H9 (cell line): ENCODE measurements around the gene PRKACG. TPM values are rescaled to one million over a fixed set of nuclear protein-coding genes. Genes with fewer than 3 reads are reported as not detected.
A peak's percentile ranks its signal among the peaks of the same experiment; 100 is the strongest.

Source experiments
- DNase-seq: peaks from one replicate; pipeline ENCODE4 v3.0.0-alpha.2; 2017
- H2AFZ ChIP-seq: one replicate; pipeline ENCODE4 v1.6.1; 2013; ENCODE audit warnings: mild to moderate bottlenecking, low read length, control low read depth, moderate library complexity
- H2AK5ac ChIP-seq: 2 replicates; pipeline ENCODE4 v1.6.1; 2013; ENCODE audit warnings: low read length, control low read depth, mixed read lengths; ENCODE audit not compliant: insufficient read length
- H2BK120ac ChIP-seq: one replicate; pipeline ENCODE4 v1.6.1; 2013; ENCODE audit warnings: low read depth, mild to moderate bottlenecking, low read length, control low read depth, inconsistent platforms; ENCODE audit not compliant: poor library complexity, severe bottlenecking
- H2BK12ac ChIP-seq: 2 replicates; pipeline ENCODE4 v1.6.1; 2013; ENCODE audit warnings: low read length, control low read depth, mixed read lengths, low read depth; ENCODE audit not compliant: insufficient read length
- H2BK15ac ChIP-seq: 2 replicates; pipeline ENCODE4 v1.6.1; 2013; ENCODE audit warnings: low read depth, low read length, control low read depth
- H2BK20ac ChIP-seq: one replicate; pipeline ENCODE4 v1.6.1; 2013; ENCODE audit warnings: low read depth, mild to moderate bottlenecking, low read length, control low read depth, inconsistent platforms; ENCODE audit not compliant: poor library complexity, severe bottlenecking
- H2BK5ac ChIP-seq: 2 replicates; pipeline ENCODE4 v1.6.1; 2013; ENCODE audit warnings: low read length, control low read depth, mixed read lengths; ENCODE audit not compliant: insufficient read length
- H3K14ac ChIP-seq: 2 replicates; pipeline ENCODE4 v1.6.1; 2013; ENCODE audit warnings: low read length, control low read depth; ENCODE audit not compliant: insufficient read depth
- H3K18ac ChIP-seq: 2 replicates; pipeline ENCODE4 v1.6.1; 2013; ENCODE audit warnings: low read depth, mild to moderate bottlenecking, mixed read lengths, low read length, control low read depth; ENCODE audit not compliant: insufficient read length
- H3K23ac ChIP-seq: 2 replicates; pipeline ENCODE4 v1.6.1; 2013; ENCODE audit warnings: low read length, control low read depth, mixed read lengths, low read depth; ENCODE audit not compliant: insufficient read length
- H3K23me2 ChIP-seq: 2 replicates; pipeline ENCODE4 v1.6.1; 2013; ENCODE audit warnings: low read depth, mild to moderate bottlenecking, mixed read lengths, low read length, control low read depth; ENCODE audit not compliant: insufficient read length, poor library complexity, severe bottlenecking
- H3K27ac ChIP-seq: 2 replicates; pipeline ENCODE4 v1.5.1; 2013; ENCODE audit warnings: low read length, control low read depth, mixed read lengths, low read depth; ENCODE audit not compliant: insufficient read length
- H3K27me3 ChIP-seq: 2 replicates; pipeline ENCODE4 v1.6.1; 2013; ENCODE audit warnings: low read length, control low read depth, inconsistent platforms; ENCODE audit not compliant: insufficient read depth
- H3K4ac ChIP-seq: 2 replicates; pipeline ENCODE4 v1.6.1; 2013; ENCODE audit warnings: low read depth, mild to moderate bottlenecking, control low read depth, inconsistent platforms, low read length, moderate library complexity
- H3K4me1 ChIP-seq: 2 replicates; pipeline ENCODE4 v1.6.1; 2013; ENCODE audit warnings: low read length, control low read depth, inconsistent platforms; ENCODE audit not compliant: insufficient read depth
- H3K4me2 ChIP-seq: 2 replicates; pipeline ENCODE4 v1.6.1; 2013; ENCODE audit warnings: low read length, control low read depth, mixed read lengths; ENCODE audit not compliant: insufficient read length, insufficient read depth
- H3K56ac ChIP-seq: 2 replicates; pipeline ENCODE4 v1.6.1; 2013; ENCODE audit warnings: low read depth, mild to moderate bottlenecking, mixed read lengths, low read length, control low read depth; ENCODE audit not compliant: insufficient read length
- H3K79me1 ChIP-seq: 2 replicates; pipeline ENCODE4 v1.6.1; 2013; ENCODE audit warnings: low read depth, mild to moderate bottlenecking, moderate library complexity, low read length, control low read depth, inconsistent platforms; ENCODE audit not compliant: insufficient read depth, poor library complexity, severe bottlenecking
- H3K79me2 ChIP-seq: 2 replicates; pipeline ENCODE4 v1.6.1; 2013; ENCODE audit warnings: low read length, control low read depth, inconsistent platforms; ENCODE audit not compliant: insufficient read depth
- H3K9ac ChIP-seq: 2 replicates; pipeline ENCODE4 v1.6.1; 2013; ENCODE audit warnings: low read length, control low read depth, mixed read lengths; ENCODE audit not compliant: insufficient read length; ENCODE audit errors: extremely low read depth
- H3K9me3 ChIP-seq: one replicate; pipeline ENCODE4 v1.6.1; 2013; ENCODE audit warnings: low read depth, low read length, inconsistent platforms; ENCODE audit not compliant: control insufficient read depth
- H3T11ph ChIP-seq: one replicate; pipeline ENCODE4 v1.6.1; 2013; ENCODE audit warnings: mild to moderate bottlenecking, low read length, control low read depth, inconsistent platforms
- H4K20me1 ChIP-seq: one replicate; pipeline ENCODE4 v1.6.1; 2013; ENCODE audit not compliant: control insufficient read depth, insufficient read length, insufficient read depth
- H4K5ac ChIP-seq: 2 replicates; pipeline ENCODE4 v1.6.1; 2013; ENCODE audit warnings: low read depth, mild to moderate bottlenecking, mixed read lengths, low read length, control low read depth; ENCODE audit not compliant: insufficient read length
- H4K8ac ChIP-seq: replicated peaks from 2 replicates; pipeline ENCODE4 v1.6.1; 2013; ENCODE audit warnings: low read length, control low read depth, mixed read lengths, low read depth; ENCODE audit not compliant: insufficient read length
- H4K91ac ChIP-seq: 2 replicates; pipeline ENCODE4 v1.6.1; 2013; ENCODE audit warnings: low read depth, mild to moderate bottlenecking, moderate library complexity, mixed read lengths, low read length, control low read depth; ENCODE audit not compliant: insufficient read length
- H3K27ac Mint-ChIP-seq, 3 experiments: 2 replicates in 2 of 3; 3 replicates in 1 of 3; pipeline ENCODE4 v1.8.0; 2020 to 2021; ENCODE audit warnings: mixed read lengths in 3 of 3, mild to moderate bottlenecking in 1 of 3, moderate library complexity in 1 of 3
- H3K27me3 Mint-ChIP-seq: 2 replicates; pipeline ENCODE4 v1.8.0; 2021; ENCODE audit warnings: low read depth, mild to moderate bottlenecking, moderate library complexity, mixed read lengths
- H3K36me3 Mint-ChIP-seq, 3 experiments: 2 replicates in 2 of 3; 3 replicates in 1 of 3; pipeline ENCODE4 v1.8.0; 2020 to 2021; ENCODE audit warnings: low read depth in 3 of 3, mixed read lengths in 3 of 3; ENCODE audit not compliant: insufficient read depth in 1 of 3
- H3K4me1 Mint-ChIP-seq, 2 experiments: 2 replicates each; pipeline ENCODE4 v1.8.0; 2020; ENCODE audit warnings: mixed read lengths in 2 of 2
- H3K4me3 Mint-ChIP-seq, 2 experiments: 2 replicates in 1 of 2; 3 replicates in 1 of 2; pipeline ENCODE4 v1.8.0; 2020 to 2021; ENCODE audit warnings: mild to moderate bottlenecking in 2 of 2, mixed read lengths in 2 of 2, moderate library complexity in 1 of 2
- H3K9me3 Mint-ChIP-seq, 2 experiments: 2 replicates in 1 of 2; 3 replicates in 1 of 2; pipeline ENCODE4 v1.8.0; 2020; ENCODE audit warnings: mild to moderate bottlenecking in 2 of 2, mixed read lengths in 2 of 2, moderate library complexity in 1 of 2
- CTCF ChIP-seq: fragments of 200-600 bp; sonication (generic); conservative IDR thresholded peaks from 3 replicates; pipeline ENCODE4 v1.8.0; 2021; ENCODE audit warnings: antibody characterized with exemption, mild to moderate bottlenecking
- WGBS: extraction: QIAGEN DNeasy Blood & Tissue Kit; methylation state at CpG from one replicate; pipeline ENCODE4 v1.1.7; 2013; ENCODE audit warnings: missing lambda C conversion rate, low lambda C conversion rate, mixed read lengths; ENCODE audit not compliant: insufficient read length; ENCODE audit errors: extremely low coverage; 5-methylcytosine and 5-hydroxymethylcytosine counted together
- total RNA-seq: library from RNA; stranded (reverse); gene quantifications from 2 replicates; pipeline ENCODE4 v1.2.1, GENCODE V29; 2021

The PRKACG gene
- total RNA-seq, 1 experiment from 2014 or later: not detected

DNA sequence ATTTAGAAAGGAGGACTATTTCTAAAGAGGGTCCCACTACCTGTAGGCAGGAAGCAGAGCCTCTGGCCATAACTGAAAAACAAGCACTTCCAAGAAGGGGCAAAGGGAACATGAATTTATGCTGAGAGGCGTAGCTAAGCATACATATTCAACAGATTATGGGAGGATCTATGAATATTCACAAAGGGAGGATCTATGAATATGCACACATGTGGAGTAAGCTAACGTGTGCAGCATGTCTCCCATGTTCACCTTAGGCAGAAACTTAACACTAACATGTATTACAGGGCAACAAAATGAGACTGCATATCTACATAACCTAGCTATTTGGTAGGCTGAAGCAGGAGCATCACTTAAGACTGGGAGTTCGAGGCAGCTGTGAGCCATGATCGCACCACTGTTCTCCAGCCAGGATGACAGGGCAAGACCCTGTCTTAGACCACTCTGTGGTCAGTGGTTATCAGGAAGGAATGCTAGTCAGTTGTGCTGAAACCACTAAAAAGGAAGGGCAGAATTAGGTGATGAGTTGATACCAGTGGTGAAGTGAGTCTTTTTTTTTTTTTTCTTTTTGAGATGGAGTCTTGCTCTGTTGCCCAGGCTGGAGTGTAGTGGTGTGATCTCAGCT lies 42.4 kb upstream of the PRKACG start:
- H3K4me3 Mint-ChIP-seq: no peak overlapping the region
- H3K56ac ChIP-seq: no peak overlapping the region
- no peak overlapping the region for H2AK5ac ChIP-seq
- no peak for DNase-seq
- H3K4ac ChIP-seq: no peak overlapping the region
- H2BK5ac ChIP-seq: no peak overlapping the region
- H4K91ac ChIP-seq: no peak overlapping the region
- H3K79me2 ChIP-seq: no peaks in the 10 kb centered on the region
- no peaks in the 10 kb centered on the region for H3K23me2 ChIP-seq
- H3K4me1 Mint-ChIP-seq: peaks cover 9 to 10% of the 10 kb centered on the region in 2 experiments
- no peak overlapping the region for H2AFZ ChIP-seq
- no peaks in the 10 kb centered on the region for H3K79me1 ChIP-seq
- H3K9me3 ChIP-seq: no peaks in the 10 kb centered on the region
- H3T11ph ChIP-seq: no peak overlapping the region
- peaks cover 5% of the 10 kb centered on the region; the same call in 1 of the 2 replicates for H3K4me1 ChIP-seq
- H3K27me3 ChIP-seq: no peaks in the 10 kb centered on the region
- H3K4me2 ChIP-seq: no peak overlapping the region
- H3K18ac ChIP-seq: no peak overlapping the region
- no peaks in the 10 kb centered on the region for H3K27me3 Mint-ChIP-seq
- no peak overlapping the region for H3K27ac ChIP-seq
- no peak overlapping the region for H3K14ac ChIP-seq
- peak overlapping the region; percentile 11 to 90 (median 87); a peak in 4 of 7 replicates for H3K27ac Mint-ChIP-seq
- no peak overlapping the region for H2BK15ac ChIP-seq
- H3K9me3 Mint-ChIP-seq: no peaks in the 10 kb centered on the region
- H3K23ac ChIP-seq: no peak overlapping the region
- no peak overlapping the region for H2BK12ac ChIP-seq
- H4K5ac ChIP-seq: no peak overlapping the region
- H2BK20ac ChIP-seq: no peak overlapping the region
- H3K36me3 Mint-ChIP-seq: peaks cover 22 to 46% (median 46%) of the 10 kb centered on the region in 3 experiments
- H4K20me1 ChIP-seq: no peaks in the 10 kb centered on the region
- no peak overlapping the region for H2BK120ac ChIP-seq
- WGBS: no CpG with 5 or more reads among the region's 4 CpGs
- TF ChIP-seq CTCF: no peak
- no peak overlapping the region for H4K8ac ChIP-seq
- no peak overlapping the region for H3K9ac ChIP-seq
